OCI-LY7 (cell line): ENCODE data around the gene ARL10. TPM values are rescaled to one million over a fixed set of nuclear protein-coding genes. Genes with fewer than 3 reads are reported as not detected.

ENCODE experiments used
- BruUV-seq: library from RNA; stranded (reverse); fragments of 400-500 nt; replicated peaks from 2 replicates; lab custom pipeline; 2021; lab: Mats Ljungman, UMichigan
- CTCF ChIA-PET: fragments of 300-600 bp; sonication (Branson Sonifier 250); formaldehyde crosslinking; loops from one replicate; lab custom pipeline; 2022; ENCODE audit warnings: antibody characterized with exemption; ENCODE audit not compliant: unreplicated experiment; lab: Charles Lee
- POLR2A ChIA-PET: fragments of 300-600 bp; sonication (Branson Sonifier 250); formaldehyde crosslinking; loops from one replicate; lab custom pipeline; 2022; ENCODE audit warnings: antibody characterized with exemption; lab: Charles Lee
- DNase-seq: peaks from one replicate; pipeline ENCODE4 v3.0.0-alpha.2; 2015; ENCODE audit warnings: low spot score
- H2AFZ ChIP-seq: fragments of 200-600 bp; sonication (generic), shearing (Covaris generic); 2 replicates; pipeline ENCODE4 v1.6.1; 2014; ENCODE audit warnings: mild to moderate bottlenecking, antibody characterized with exemption, low read length, moderate library complexity
- H3K27ac ChIP-seq: fragments of 200-600 bp; sonication (generic); 2 replicates; pipeline ENCODE4 v1.5.1; 2014; ENCODE audit warnings: mixed run types, low read depth, mild to moderate bottlenecking, moderate library complexity, low read length, inconsistent platforms; ENCODE audit not compliant: poor library complexity, severe bottlenecking
- H3K36me3 ChIP-seq: fragments of 200-600 bp; sonication (generic); 2 replicates; pipeline ENCODE4 v1.6.1; 2014; ENCODE audit warnings: mild to moderate bottlenecking, antibody characterized with exemption, low read length, moderate library complexity, mixed read lengths; ENCODE audit not compliant: insufficient read depth
- H3K4me1 ChIP-seq: fragments of 200-600 bp; sonication (generic); 2 replicates; pipeline ENCODE4 v1.5.1; 2014; ENCODE audit warnings: mild to moderate bottlenecking, low read length; ENCODE audit not compliant: insufficient read depth, poor library complexity, severe bottlenecking
- H3K4me2 ChIP-seq: fragments of 200-600 bp; sonication (generic); 2 replicates; pipeline ENCODE4 v1.6.1; 2014; ENCODE audit warnings: mild to moderate bottlenecking, low read length
- H3K4me3 ChIP-seq: fragments of 200-600 bp; sonication (generic); 2 replicates; pipeline ENCODE4 v1.5.1; 2014; ENCODE audit warnings: mild to moderate bottlenecking, low read depth, low read length; ENCODE audit not compliant: poor library complexity, severe bottlenecking
- H3K79me2 ChIP-seq: fragments of 200-600 bp; sonication (generic); 2 replicates; pipeline ENCODE4 v1.6.1; 2016; ENCODE audit warnings: low read depth, mild to moderate bottlenecking, low read length, moderate library complexity, mixed read lengths; ENCODE audit not compliant: insufficient read depth
- H3K9me2 ChIP-seq: fragments of 200-600 bp; sonication (generic); 2 replicates; pipeline ENCODE4 v1.6.1; 2016; ENCODE audit warnings: mild to moderate bottlenecking, low read length, mixed read lengths; ENCODE audit not compliant: insufficient read depth
- H3K9me3 ChIP-seq: fragments of 200-600 bp; sonication (generic); 2 replicates; pipeline ENCODE4 v1.6.1; 2014; ENCODE audit warnings: mild to moderate bottlenecking, mixed run types, low read length, mixed read lengths
- H4K20me1 ChIP-seq: fragments of 200-600 bp; sonication (generic); 2 replicates; pipeline ENCODE4 v1.6.1; 2014; ENCODE audit warnings: mild to moderate bottlenecking, antibody characterized with exemption, low read length, moderate library complexity, mixed read lengths; ENCODE audit not compliant: insufficient read depth
- CTCF ChIP-seq: fragments of 200-600 bp; sonication (generic); conservative IDR thresholded peaks from 2 replicates; pipeline ENCODE4 v1.5.1; 2014; ENCODE audit warnings: mild to moderate bottlenecking, antibody characterized with exemption, low read length, moderate library complexity, mixed read lengths
- EZH2phosphoT487 ChIP-seq: fragments of 200-600 bp; sonication (generic); IDR thresholded peaks from 2 replicates; pipeline ENCODE4 v1.6.1; 2018; ENCODE audit warnings: low read depth, borderline replicate concordance, mild to moderate bottlenecking, mixed run types, antibody characterized with exemption, low read length, moderate library complexity, mixed read lengths
- intact Hi-C: fragments of 100-400 bp; cut with micrococcal nuclease; formaldehyde crosslinking; loops from one replicate; pipeline ENCODE4 v1.10.0; 2022; ENCODE audit not compliant: unreplicated experiment
- total RNA-seq, 2 experiments: library from RNA; depleted of rRNA in 1 of 2; stranded (reverse); fragments of >200 nt in 1 of 2; shearing (Covaris generic) in 1 of 2; gene quantifications; 2 replicates each; pipeline ENCODE4 v1.2.3, GENCODE V29; 2014 to 2022

Gene ARL10
- total RNA-seq, 2 experiments from 2014 or later = 0.06 TPM; not detected in 1

- H3K4me1 ChIP-seq = peaks cover 11% of the 10 kb centered on the region
- H3K4me2 ChIP-seq = no peak overlapping the region
- H3K27ac ChIP-seq = no peak overlapping the region
- H2AFZ ChIP-seq = no peak overlapping the region
- ChIA-PET CTCF (no interaction called here), POLR2A (no interaction called here)
- TF ChIP-seq CTCF = no peak
- H3K36me3 ChIP-seq = no peaks in the 10 kb centered on the region
- peaks cover 22% of the 10 kb centered on the region for H3K9me3 ChIP-seq
- H4K20me1 ChIP-seq = no peaks in the 10 kb centered on the region
- H3K79me2 ChIP-seq = no peaks in the 10 kb centered on the region
- BruUV-seq = no TSS peak
- H3K9me2 ChIP-seq = no peaks in the 10 kb centered on the region
- DNase-seq = no peak
- intact Hi-C loops = no loop called here
- no peak overlapping the region for H3K4me3 ChIP-seq
These were observed 61.6 kb downstream of the ARL10 start for GRCh38 chr5:176426876-176427275.

GRCh38 chr5:176427971-176428370, 62.7 kb downstream of the ARL10 start:
- Histone ChIP-seq H2AFZ (no peak overlapping the region), H3K4me2 (no peak overlapping the region)

GRCh38 chr5:176429972-176430371, 64.7 kb downstream of the ARL10 start:
- no peaks in the 10 kb centered on the region for H3K9me2 ChIP-seq
- intact Hi-C loops = no loop called here
- H3K9me3 ChIP-seq = peaks cover 19% of the 10 kb centered on the region; the same call in 1 of the 2 replicates
- no peaks in the 10 kb centered on the region for H3K79me2 ChIP-seq
- TF ChIP-seq CTCF (peak; percentile 56; the same call in 1 of the 2 replicates), EZH2phosphoT487 (no peak)
- peaks cover 11% of the 10 kb centered on the region for H3K4me1 ChIP-seq
- BruUV-seq = no TSS peak
- peak overlapping the region; percentile 25; the same call in 1 of the 2 replicates for H3K4me2 ChIP-seq
- ChIA-PET CTCF (no interaction called here), POLR2A (no interaction called here)
- no peaks in the 10 kb centered on the region for H3K36me3 ChIP-seq
- H4K20me1 ChIP-seq = no peaks in the 10 kb centered on the region
- DNase-seq = peak; percentile 52
- no peak overlapping the region for H3K4me3 ChIP-seq
- H2AFZ ChIP-seq = peak overlapping the region; percentile 89; the same call in 1 of the 2 replicates
- H3K27ac ChIP-seq = no peak overlapping the region

More at GRCh38 chr5:176427971-176428370, 62.7 kb downstream of the ARL10 start:
- ChIA-PET POLR2A (no interaction called here), CTCF (no interaction called here)
- no peak for DNase-seq
- no peak for TF ChIP-seq EZH2phosphoT487
- TF ChIP-seq CTCF = no peak
- no TSS peak for BruUV-seq
- Histone ChIP-seq H3K9me2 (no peaks in the 10 kb centered on the region), H3K27ac (no peak overlapping the region), H3K36me3 (no peaks in the 10 kb centered on the region), H3K79me2 (no peaks in the 10 kb centered on the region), H3K4me3 (no peak overlapping the region), H3K9me3 (peaks cover 22% of the 10 kb centered on the region; the same call in 1 of the 2 replicates), H4K20me1 (no peaks in the 10 kb centered on the region), H3K4me1 (peaks cover 11% of the 10 kb centered on the region)
- intact Hi-C loops = no loop called here
